GM12891 (cell line): ENCODE data around the gene ETV6.

Source experiments
- POLR2A ChIP-seq: IDR thresholded peaks from 2 replicates; pipeline ENCODE4 v1.6.1; 2011; ENCODE audit warnings: low read depth, low read length, control low read depth
- POLR2AphosphoS5 ChIP-seq: IDR thresholded peaks from 2 replicates; pipeline ENCODE4 v1.6.1; 2011; ENCODE audit warnings: low read depth, low read length, control low read depth
- TAF1 ChIP-seq: IDR thresholded peaks from 2 replicates; pipeline ENCODE4 v1.6.1; 2011; ENCODE audit warnings: low read depth, low read length, control low read depth

GRCh38 chr12:11722578-11723138, 73.2 kb downstream of the ETV6 start:
- TF ChIP-seq POLR2A, result no peak
- TF ChIP-seq POLR2AphosphoS5, result no peak
- no peak for TF ChIP-seq TAF1
